GM12891 (cell line): Measurements from ENCODE around the gene RAB11B.
"Not testable (repeated sequence)": the region's sequence is repeated elsewhere in the genome, so short reads cannot be mapped to it uniquely, and the experiment has no call there.

Experiments
- POLR2A ChIP-seq: IDR thresholded peaks from 2 replicates; pipeline ENCODE4 v1.6.1; 2011; ENCODE audit warnings: low read depth, low read length, control low read depth
- POLR2AphosphoS5 ChIP-seq: IDR thresholded peaks from 2 replicates; pipeline ENCODE4 v1.6.1; 2011; ENCODE audit warnings: low read depth, low read length, control low read depth
- SPI1 ChIP-seq: IDR thresholded peaks from 2 replicates; pipeline ENCODE4 v1.6.1; 2011; ENCODE audit warnings: low read depth, low read length, control low read depth
- TAF1 ChIP-seq: IDR thresholded peaks from 2 replicates; pipeline ENCODE4 v1.6.1; 2011; ENCODE audit warnings: low read depth, low read length, control low read depth

DNA sequence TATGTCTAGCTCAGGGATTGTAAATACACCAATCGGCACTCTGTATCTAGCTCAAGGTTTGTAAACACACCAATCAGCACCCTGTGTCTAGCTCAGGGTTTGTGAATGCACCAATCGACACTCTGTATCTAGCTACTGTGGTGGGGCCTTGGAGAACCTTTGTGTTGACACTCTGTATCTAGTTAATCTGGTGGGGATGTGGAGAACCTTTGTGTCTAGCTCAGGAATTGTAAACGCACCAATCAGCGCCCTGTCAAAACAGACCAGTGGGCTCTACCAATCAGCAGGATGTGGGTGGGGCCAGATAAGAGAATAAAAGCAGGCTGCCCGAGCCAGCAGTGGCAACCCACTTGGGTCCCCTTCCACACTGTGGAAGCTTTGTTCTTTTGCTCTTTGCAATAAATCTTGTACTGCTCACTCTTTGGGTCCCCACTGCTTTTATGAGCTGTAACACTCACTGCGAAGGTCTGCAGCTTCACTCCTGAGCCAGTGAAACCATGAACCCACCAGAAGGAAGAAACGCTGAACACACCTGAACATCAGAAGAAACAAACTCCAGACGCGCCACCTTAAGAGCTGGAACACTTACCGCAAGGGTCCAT is 13.7 kb upstream of the RAB11B start:
- not testable (repeated sequence) for TF ChIP-seq POLR2AphosphoS5, POLR2A, TAF1, SPI1
